Measurements from ENCODE around the gene USP21. TPM values are rescaled to one million over a fixed set of nuclear protein-coding genes. Genes with fewer than 3 reads are reported as not detected.

The USP21 gene
- total and polyA plus RNA-seq, 4 donors: 11.0 to 52.1 (median 34.3) TPM

- Histone ChIP-seq H3K4me1 (ENCODE audit: control insufficient read depth, insufficient read depth, low read length) (peaks cover 60% of the 10 kb centered on the region), H3K27ac (ENCODE audit: low read depth, low read length) (peak within 1 kb of the TSS; percentile 99), H3K4me3 (ENCODE audit: low read depth, low read length) (peak within 1 kb of the TSS; percentile 94), H3K27me3 (ENCODE audit: control insufficient read depth, insufficient read depth, low read length) (no peaks in the 10 kb centered on the region), H3K36me3 (ENCODE audit: control insufficient read depth, insufficient read depth, low read length) (peaks cover 27% of the 10 kb centered on the region), H3K9me3 (ENCODE audit: control insufficient read depth, insufficient read depth, low read length) (no peaks in the 10 kb centered on the region)
- peak; percentile 93 to 100 (median 98) for DNase-seq (ENCODE audit: low read depth in 4 of 6, low spot score in 6 of 6)
- under 1% methylated on average over 49 of the region's 53 CpGs for WGBS (ENCODE audit: insufficient coverage)
Measured at GRCh38 chr1:161201836-161202712, 42.8 kb downstream of the USP21 start, which contains the start of gene NDUFS2. Gene NDUFS2, plus strand, starts transcription at chr1:161202367. Its CDS starts 19 bp downstream, at chr1:161202386.

- Histone ChIP-seq H3K27ac (ENCODE audit: low read depth, low read length) (no peak overlapping the region), H3K9me3 (ENCODE audit: control insufficient read depth, insufficient read depth, low read length) (no peaks in the 10 kb centered on the region), H3K27me3 (ENCODE audit: control insufficient read depth, insufficient read depth, low read length) (no peaks in the 10 kb centered on the region), H3K4me3 (ENCODE audit: low read depth, low read length) (no peak overlapping the region), H3K4me1 (ENCODE audit: control insufficient read depth, insufficient read depth, low read length) (peaks cover 15% of the 10 kb centered on the region), H3K36me3 (ENCODE audit: control insufficient read depth, insufficient read depth, low read length) (peaks cover 56% of the 10 kb centered on the region)
- 93% methylated on average over 10 of the region's 12 CpGs for WGBS (ENCODE audit: insufficient coverage)
- no peak for DNase-seq (ENCODE audit: low read depth in 4 of 6, low spot score in 6 of 6)
Measured at GRCh38 chr1:161206411-161207140, 47.3 kb downstream of the USP21 start.

- H3K9me3 ChIP-seq (ENCODE audit: control insufficient read depth, insufficient read depth, low read length): no peaks in the 10 kb centered on the region
- H3K27ac ChIP-seq (ENCODE audit: low read depth, low read length): no peak overlapping the region
- no peaks in the 10 kb centered on the region for H3K27me3 ChIP-seq (ENCODE audit: control insufficient read depth, insufficient read depth, low read length)
- no peak for DNase-seq (ENCODE audit: low read depth in 4 of 6, low spot score in 6 of 6)
- H3K4me3 ChIP-seq (ENCODE audit: low read depth, low read length): no peak overlapping the region
- 69% methylated on average over 5 of the region's 8 CpGs for WGBS (ENCODE audit: insufficient coverage)
- H3K4me1 ChIP-seq (ENCODE audit: control insufficient read depth, insufficient read depth, low read length): peaks cover 11% of the 10 kb centered on the region
- peaks cover 61% of the 10 kb centered on the region for H3K36me3 ChIP-seq (ENCODE audit: control insufficient read depth, insufficient read depth, low read length)
Measured at GRCh38 chr1:161207173-161207572, 47.9 kb downstream of the USP21 start.

GRCh38 chr1:161209790-161210409 is 50.6 kb downstream of the USP21 start:
- Histone ChIP-seq H3K36me3 (ENCODE audit: control insufficient read depth, insufficient read depth, low read length) (peaks cover 74% of the 10 kb centered on the region), H3K27ac (ENCODE audit: low read depth, low read length) (no peak overlapping the region), H3K4me3 (ENCODE audit: low read depth, low read length) (no peak overlapping the region), H3K4me1 (ENCODE audit: control insufficient read depth, insufficient read depth, low read length) (no peaks in the 10 kb centered on the region), H3K9me3 (ENCODE audit: control insufficient read depth, insufficient read depth, low read length) (no peaks in the 10 kb centered on the region), H3K27me3 (ENCODE audit: control insufficient read depth, insufficient read depth, low read length) (no peaks in the 10 kb centered on the region)
- DNase-seq (ENCODE audit: low read depth in 4 of 6, low spot score in 6 of 6): peak in 3 of 6 donors; percentile 49 to 91 (median 83)
- 29% methylated on average over 6 of the region's 11 CpGs for WGBS (ENCODE audit: insufficient coverage)

- Histone ChIP-seq H3K27me3 (ENCODE audit: control insufficient read depth, insufficient read depth, low read length) (no peaks in the 10 kb centered on the region), H3K9me3 (ENCODE audit: control insufficient read depth, insufficient read depth, low read length) (no peaks in the 10 kb centered on the region), H3K4me3 (ENCODE audit: low read depth, low read length) (no peak overlapping the region), H3K36me3 (ENCODE audit: control insufficient read depth, insufficient read depth, low read length) (peaks cover 57% of the 10 kb centered on the region), H3K4me1 (ENCODE audit: control insufficient read depth, insufficient read depth, low read length) (no peaks in the 10 kb centered on the region), H3K27ac (ENCODE audit: low read depth, low read length) (no peak overlapping the region)
- WGBS (ENCODE audit: insufficient coverage): 94% methylated on average over 5 of the region's 9 CpGs
- no peak for DNase-seq (ENCODE audit: low read depth in 4 of 6, low spot score in 6 of 6)
Measured at GRCh38 chr1:161214369-161214768, 55.1 kb downstream of the USP21 start.

GRCh38 chr1:161215076-161215475 is 55.8 kb downstream of the USP21 start, which contains the start of gene FCER1G:
Gene FCER1G, plus strand, starts transcription at chr1:161215295. Its CDS starts 27 bp downstream, at chr1:161215322.
- no peaks in the 10 kb centered on the region for H3K9me3 ChIP-seq (ENCODE audit: control insufficient read depth, insufficient read depth, low read length)
- no peak for DNase-seq (ENCODE audit: low read depth in 4 of 6, low spot score in 6 of 6)
- peak within 1 kb of the TSS; percentile 12 for H3K4me3 ChIP-seq (ENCODE audit: low read depth, low read length)
- WGBS (ENCODE audit: insufficient coverage): 97% methylated on average over 9 of the region's 10 CpGs
- H3K27me3 ChIP-seq (ENCODE audit: control insufficient read depth, insufficient read depth, low read length): no peaks in the 10 kb centered on the region
- peaks cover 49% of the 10 kb centered on the region for H3K36me3 ChIP-seq (ENCODE audit: control insufficient read depth, insufficient read depth, low read length)
- H3K4me1 ChIP-seq (ENCODE audit: control insufficient read depth, insufficient read depth, low read length): no peaks in the 10 kb centered on the region
- H3K27ac ChIP-seq (ENCODE audit: low read depth, low read length): no peak within 1 kb of the TSS

Small RNA genes lying within 50 kb of the gene (small RNA-seq; reads per million reads assigned to genes)
- gene RF01225 (ENCODE audit: low replicate concordance): not detected

Other genes with a start within 250 kb of the USP21 start
- gene ITLN2, start 204.7 kb upstream of the USP21 start, total RNA-seq: under 1 TPM; 0.17 to 0.20 TPM
- under 1 TPM in 1 of 2 donors, not detected in 1; 0.21 TPM for gene ITLN2, start 204.7 kb upstream of the USP21 start, polyA plus RNA-seq (ENCODE audit: insufficient read length in 2 of 2)
- 10 to 100 TPM in 1 of 2 donors, 1 to 10 TPM in 1; 9.5 to 23.7 TPM for gene F11R, start 138.3 kb upstream of the USP21 start, total RNA-seq
- 10 to 100 TPM in 1 of 2 donors, 1 to 10 TPM in 1; 7.0 to 13.0 TPM for gene F11R, start 138.3 kb upstream of the USP21 start, polyA plus RNA-seq (ENCODE audit: insufficient read length in 2 of 2)
- 10 to 100 TPM; 12.1 to 25.5 TPM for gene TSTD1, start 120.5 kb upstream of the USP21 start, total RNA-seq
- gene TSTD1, start 120.5 kb upstream of the USP21 start, polyA plus RNA-seq (ENCODE audit: insufficient read length in 2 of 2): 10 to 100 TPM; 10.5 to 33.5 TPM
- gene USF1, start 113.5 kb upstream of the USP21 start, total RNA-seq: 10 to 100 TPM; 67.1 to 81.6 TPM
- gene USF1, start 113.5 kb upstream of the USP21 start, polyA plus RNA-seq (ENCODE audit: insufficient read length in 2 of 2): 10 to 100 TPM; 84.8 to 93.7 TPM
- 1 to 10 TPM; 2.1 to 4.2 TPM for gene ARHGAP30, start 89.6 kb upstream of the USP21 start, total RNA-seq
- 1 to 10 TPM; 2.6 to 3.1 TPM for gene ARHGAP30, start 89.6 kb upstream of the USP21 start, polyA plus RNA-seq (ENCODE audit: insufficient read length in 2 of 2)
- under 1 TPM in 1 of 2 donors, not detected in 1; 0.06 TPM for gene NECTIN4, start 69.9 kb upstream of the USP21 start, total RNA-seq
- gene NECTIN4, start 69.9 kb upstream of the USP21 start, polyA plus RNA-seq (ENCODE audit: insufficient read length in 2 of 2): under 1 TPM in 1 of 2 donors, not detected in 1; 0.15 TPM
- gene KLHDC9, start 61.1 kb upstream of the USP21 start, total RNA-seq: 10 to 100 TPM; 10.0 to 21.8 TPM
- gene KLHDC9, start 61.1 kb upstream of the USP21 start, polyA plus RNA-seq (ENCODE audit: insufficient read length in 2 of 2): 10 to 100 TPM; 26.6 to 27.7 TPM
- 10 to 100 TPM; 30.3 to 42.8 TPM for gene PFDN2, start 41.5 kb upstream of the USP21 start, total RNA-seq
- gene PFDN2, start 41.5 kb upstream of the USP21 start, polyA plus RNA-seq (ENCODE audit: insufficient read length in 2 of 2): 100 to 1,000 TPM; 147 to 152 TPM
- gene NIT1, start 41.4 kb upstream of the USP21 start, total RNA-seq: 10 to 100 TPM; 22.4 to 48.4 TPM
- 10 to 100 TPM; 48.6 to 53.7 TPM for gene NIT1, start 41.4 kb upstream of the USP21 start, polyA plus RNA-seq (ENCODE audit: insufficient read length in 2 of 2)
- gene DEDD, start 26.8 kb upstream of the USP21 start, total RNA-seq: 10 to 100 TPM; 16.3 to 20.2 TPM
- gene DEDD, start 26.8 kb upstream of the USP21 start, polyA plus RNA-seq (ENCODE audit: insufficient read length in 2 of 2): 10 to 100 TPM; 55.1 to 61.5 TPM
- gene UFC1, start 5.5 kb upstream of the USP21 start, total RNA-seq: 100 to 1,000 TPM in 1 of 2 donors, 10 to 100 TPM in 1; 86.9 to 117 TPM
- gene UFC1, start 5.5 kb upstream of the USP21 start, polyA plus RNA-seq (ENCODE audit: insufficient read length in 2 of 2): 100 to 1,000 TPM; 165 TPM
- 10 to 100 TPM; 21.7 to 47.9 TPM for gene PPOX, start 6.9 kb downstream of the USP21 start, total RNA-seq
- 10 to 100 TPM; 53.0 to 69.6 TPM for gene PPOX, start 6.9 kb downstream of the USP21 start, polyA plus RNA-seq (ENCODE audit: insufficient read length in 2 of 2)
- 10 to 100 TPM; 18.8 to 28.5 TPM for gene B4GALT3, start 18.0 kb downstream of the USP21 start, total RNA-seq
- gene B4GALT3, start 18.0 kb downstream of the USP21 start, polyA plus RNA-seq (ENCODE audit: insufficient read length in 2 of 2): 10 to 100 TPM; 48.4 to 52.5 TPM
- gene ADAMTS4, start 39.6 kb downstream of the USP21 start, total RNA-seq: 10 to 100 TPM; 17.5 to 30.4 TPM
- 10 to 100 TPM; 46.3 to 65.6 TPM for gene ADAMTS4, start 39.6 kb downstream of the USP21 start, polyA plus RNA-seq (ENCODE audit: insufficient read length in 2 of 2)
- gene NDUFS2, start 42.9 kb downstream of the USP21 start, total RNA-seq: 100 to 1,000 TPM; 110 to 155 TPM
- gene NDUFS2, start 42.9 kb downstream of the USP21 start, polyA plus RNA-seq (ENCODE audit: insufficient read length in 2 of 2): 100 to 1,000 TPM; 181 to 196 TPM
- gene FCER1G, start 55.8 kb downstream of the USP21 start, total RNA-seq: 10 to 100 TPM; 14.9 to 18.5 TPM
- 10 to 100 TPM; 14.5 to 18.7 TPM for gene FCER1G, start 55.8 kb downstream of the USP21 start, polyA plus RNA-seq (ENCODE audit: insufficient read length in 2 of 2)
- gene APOA2, start 64.1 kb downstream of the USP21 start, total RNA-seq: 1 to 10 TPM in 1 of 2 donors, not detected in 1; 5.4 TPM
- not detected for gene APOA2, start 64.1 kb downstream of the USP21 start, polyA plus RNA-seq (ENCODE audit: insufficient read length in 2 of 2)
- 10 to 100 TPM; 14.4 to 15.5 TPM for gene TOMM40L, start 66.6 kb downstream of the USP21 start, total RNA-seq
- 10 to 100 TPM; 23.8 to 24.2 TPM for gene TOMM40L, start 66.6 kb downstream of the USP21 start, polyA plus RNA-seq (ENCODE audit: insufficient read length in 2 of 2)
- not detected for gene NR1I3, start 78.7 kb downstream of the USP21 start, total RNA-seq
- gene NR1I3, start 78.7 kb downstream of the USP21 start, polyA plus RNA-seq (ENCODE audit: insufficient read length in 2 of 2): 1 to 10 TPM; 4.2 to 5.9 TPM
- 10 to 100 TPM; 18.6 to 81.2 TPM for gene PCP4L1, start 99.2 kb downstream of the USP21 start, total RNA-seq
- gene PCP4L1, start 99.2 kb downstream of the USP21 start, polyA plus RNA-seq (ENCODE audit: insufficient read length in 2 of 2): 100 to 1,000 TPM; 104 to 113 TPM
- gene MPZ, start 150.5 kb downstream of the USP21 start, total RNA-seq: 1,000 to 10,000 TPM in 1 of 2 donors, 100 to 1,000 TPM in 1; 293 to 1,019 TPM
- gene MPZ, start 150.5 kb downstream of the USP21 start, polyA plus RNA-seq (ENCODE audit: insufficient read length in 2 of 2): 100 to 1,000 TPM in 1 of 2 donors, 10 to 100 TPM in 1; 79.0 to 138 TPM
- gene SDHC, start 154.9 kb downstream of the USP21 start, total RNA-seq: 10 to 100 TPM; 36.8 to 49.0 TPM
- 100 to 1,000 TPM; 173 to 174 TPM for gene SDHC, start 154.9 kb downstream of the USP21 start, polyA plus RNA-seq (ENCODE audit: insufficient read length in 2 of 2)
- 10 to 100 TPM in 1 of 2 donors, 1 to 10 TPM in 1; 2.3 to 36.8 TPM for gene CFAP126, start 208.4 kb downstream of the USP21 start, total RNA-seq
- gene CFAP126, start 208.4 kb downstream of the USP21 start, polyA plus RNA-seq (ENCODE audit: insufficient read length in 2 of 2): 10 to 100 TPM; 20.3 to 39.3 TPM

Measured in spinal cord (tissue), 10 donors.